ENCODE data around the gene COQ8A.

The COQ8A gene

DNA sequence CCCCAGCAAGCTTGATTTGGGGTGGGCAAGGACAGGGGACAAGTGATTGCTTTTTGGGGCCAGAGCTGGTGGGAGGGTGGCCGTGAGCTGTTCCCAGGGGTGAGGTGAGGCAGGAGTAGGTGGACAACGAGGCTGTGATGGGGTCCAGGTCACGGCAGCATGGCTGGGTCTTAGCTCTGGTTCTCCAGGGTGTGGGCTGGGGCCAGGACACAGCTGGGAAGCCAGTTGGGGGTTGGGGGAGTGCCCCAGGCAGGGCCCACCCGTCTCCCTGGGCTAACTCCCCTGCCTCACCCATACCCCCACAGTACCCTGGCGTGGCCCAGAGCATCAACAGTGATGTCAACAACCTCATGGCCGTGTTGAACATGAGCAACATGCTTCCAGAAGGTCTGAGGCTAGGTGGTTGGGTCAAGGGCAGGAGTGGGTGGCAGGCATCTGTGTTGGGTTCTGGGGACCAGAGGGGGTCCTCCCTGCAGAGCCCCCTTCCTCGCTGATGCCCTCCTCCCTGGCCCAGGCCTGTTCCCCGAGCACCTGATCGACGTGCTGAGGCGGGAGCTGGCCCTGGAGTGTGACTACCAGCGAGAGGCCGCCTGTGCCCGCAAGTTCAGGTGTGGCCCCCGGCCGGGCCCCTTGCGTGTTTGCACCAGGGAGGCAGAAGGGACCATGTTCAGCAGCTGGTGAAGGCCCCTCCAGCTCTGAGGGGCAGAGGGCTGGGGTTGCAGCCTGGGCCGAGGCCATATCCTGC is 43.3 kb downstream of the COQ8A start:
- Histone ChIP-seq H3K9me3 (no peaks in the 10 kb centered on the region), H3K36me3 (peaks cover 84% of the 10 kb centered on the region)

DNA sequence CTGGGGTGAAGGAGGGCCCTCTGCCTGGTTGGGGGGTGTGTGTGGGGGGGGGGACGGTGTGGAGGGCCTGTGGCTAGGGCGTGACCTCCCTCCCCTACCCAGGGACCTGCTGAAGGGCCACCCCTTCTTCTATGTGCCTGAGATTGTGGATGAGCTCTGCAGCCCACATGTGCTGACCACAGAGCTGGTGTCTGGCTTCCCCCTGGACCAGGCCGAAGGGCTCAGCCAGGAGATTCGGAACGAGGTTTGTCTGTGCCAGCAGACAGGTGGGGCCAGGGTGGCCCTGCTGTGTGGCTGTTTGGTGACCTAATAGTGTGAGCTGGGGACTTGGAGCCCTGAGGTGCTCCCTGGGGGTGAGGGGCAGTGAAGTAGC is 43.9 kb downstream of the COQ8A start:
- H3K27ac ChIP-seq = no peak overlapping the region
- TF ChIP-seq, protein P1, sequence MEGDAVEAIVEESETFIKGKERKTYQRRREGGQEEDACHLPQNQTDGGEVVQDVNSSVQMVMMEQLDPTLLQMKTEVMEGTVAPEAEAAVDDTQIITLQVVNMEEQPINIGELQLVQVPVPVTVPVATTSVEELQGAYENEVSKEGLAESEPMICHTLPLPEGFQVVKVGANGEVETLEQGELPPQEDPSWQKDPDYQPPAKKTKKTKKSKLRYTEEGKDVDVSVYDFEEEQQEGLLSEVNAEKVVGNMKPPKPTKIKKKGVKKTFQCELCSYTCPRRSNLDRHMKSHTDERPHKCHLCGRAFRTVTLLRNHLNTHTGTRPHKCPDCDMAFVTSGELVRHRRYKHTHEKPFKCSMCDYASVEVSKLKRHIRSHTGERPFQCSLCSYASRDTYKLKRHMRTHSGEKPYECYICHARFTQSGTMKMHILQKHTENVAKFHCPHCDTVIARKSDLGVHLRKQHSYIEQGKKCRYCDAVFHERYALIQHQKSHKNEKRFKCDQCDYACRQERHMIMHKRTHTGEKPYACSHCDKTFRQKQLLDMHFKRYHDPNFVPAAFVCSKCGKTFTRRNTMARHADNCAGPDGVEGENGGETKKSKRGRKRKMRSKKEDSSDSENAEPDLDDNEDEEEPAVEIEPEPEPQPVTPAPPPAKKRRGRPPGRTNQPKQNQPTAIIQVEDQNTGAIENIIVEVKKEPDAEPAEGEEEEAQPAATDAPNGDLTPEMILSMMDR (IDR thresholded peaks at IDR 0.05) = no peak
- H3K9me3 ChIP-seq = no peaks in the 10 kb centered on the region
- H3K4me3 ChIP-seq (ENCODE audit: low read depth in 1 of 2, low read length in 1 of 2) = no peak overlapping the region
- H3K36me3 ChIP-seq = peaks cover 81% of the 10 kb centered on the region
- no peaks in the 10 kb centered on the region for H3K27me3 ChIP-seq
- H3K4me1 ChIP-seq (ENCODE audit: control insufficient read depth in 1 of 2, insufficient read depth in 1 of 2, low read depth in 1 of 2, low read length in 1 of 2) = peaks cover 1 to 2% of the 10 kb centered on the region in 2 experiments

More for the DNA sequence above, 43.3 kb downstream of the COQ8A start:
- Histone ChIP-seq H3K27me3 (no peaks in the 10 kb centered on the region), H3K27ac (no peak overlapping the region), H3K4me1 (ENCODE audit: control insufficient read depth in 1 of 2, insufficient read depth in 1 of 2, low read depth in 1 of 2, low read length in 1 of 2) (no peaks in the 10 kb centered on the region), H3K4me3 (ENCODE audit: low read depth in 1 of 2, low read length in 1 of 2) (no peak overlapping the region)
- TF ChIP-seq, protein P1 (IDR thresholded peaks at IDR 0.05) = no peak

GRCh38 chr1:226984521-226985238 is 44.6 kb downstream of the COQ8A start:
- no peak overlapping the region for H3K27ac ChIP-seq
- TF ChIP-seq, protein P1 (IDR thresholded peaks at IDR 0.05) = no peak
- H3K4me3 ChIP-seq (ENCODE audit: low read depth in 1 of 2, low read length in 1 of 2) = no peak overlapping the region
- peaks cover 8 to 9% of the 10 kb centered on the region in 2 experiments for H3K4me1 ChIP-seq (ENCODE audit: control insufficient read depth in 1 of 2, insufficient read depth in 1 of 2, low read depth in 1 of 2, low read length in 1 of 2)
- no peaks in the 10 kb centered on the region for H3K27me3 ChIP-seq
- no peaks in the 10 kb centered on the region for H3K9me3 ChIP-seq
- H3K36me3 ChIP-seq = peaks cover 74% of the 10 kb centered on the region

DNA sequence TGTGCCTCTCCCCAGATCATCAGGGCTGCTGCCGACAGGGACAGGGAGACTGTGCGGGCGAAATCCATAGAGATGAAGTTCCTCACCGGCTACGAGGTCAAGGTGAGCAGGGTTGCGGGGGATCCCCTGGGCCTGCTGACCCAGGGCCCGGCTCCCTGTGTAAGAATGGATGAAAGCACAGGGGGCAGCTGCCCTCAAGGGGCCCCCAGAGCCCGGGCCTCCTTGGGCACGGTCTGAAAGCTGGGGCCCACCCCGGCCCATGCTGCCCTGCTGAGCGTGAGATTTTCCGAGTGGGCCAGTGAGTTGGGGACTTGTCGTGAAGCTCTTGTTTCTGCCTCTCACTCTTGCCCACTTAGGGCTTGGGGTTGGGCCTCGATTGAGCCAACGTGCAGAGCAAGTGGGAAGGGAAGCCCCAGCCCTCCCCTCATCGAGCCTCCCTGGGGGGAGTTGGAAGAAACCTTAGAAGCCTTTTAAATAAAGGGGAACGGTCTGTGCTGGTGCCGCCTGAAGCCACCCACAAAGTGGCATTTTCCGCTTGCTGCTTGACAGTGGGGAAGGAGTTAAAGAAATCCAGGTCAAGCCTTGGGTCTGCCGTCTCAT is 45.2 kb downstream of the COQ8A start:
- peaks cover 67% of the 10 kb centered on the region for H3K36me3 ChIP-seq

GRCh38 chr1:226985839-226986463 is 45.9 kb downstream of the COQ8A start:
- Histone ChIP-seq H3K27ac (no peak overlapping the region), H3K36me3 (peaks cover 63% of the 10 kb centered on the region), H3K4me3 (ENCODE audit: low read depth in 1 of 2, low read length in 1 of 2) (no peak overlapping the region), H3K4me1 (ENCODE audit: control insufficient read depth in 1 of 2, insufficient read depth in 1 of 2, low read depth in 1 of 2, low read length in 1 of 2) (peaks cover 20% of the 10 kb centered on the region in 2 experiments), H3K27me3 (no peaks in the 10 kb centered on the region), H3K9me3 (no peaks in the 10 kb centered on the region)
- TF ChIP-seq, protein P1 (IDR thresholded peaks at IDR 0.05) = no peak

More for the DNA sequence above, 45.2 kb downstream of the COQ8A start:
- Histone ChIP-seq H3K27ac (no peak overlapping the region), H3K4me1 (ENCODE audit: control insufficient read depth in 1 of 2, insufficient read depth in 1 of 2, low read depth in 1 of 2, low read length in 1 of 2) (peaks cover 15% of the 10 kb centered on the region in 2 experiments), H3K9me3 (no peaks in the 10 kb centered on the region), H3K27me3 (no peaks in the 10 kb centered on the region), H3K4me3 (ENCODE audit: low read depth in 1 of 2, low read length in 1 of 2) (no peak overlapping the region)
- TF ChIP-seq, protein P1 (IDR thresholded peaks at IDR 0.05) = no peak
